Omental fat pad (tissue), 4 donors: Measurements from ENCODE around the gene GMDS. TPM values are rescaled to one million over a fixed set of nuclear protein-coding genes. Genes with fewer than 3 reads are reported as not detected.

Experiments used
- ATAC-seq: fragments of 150-250 bp; one replicate; pipeline ENCODE4 v1.9.1; 2016; ENCODE audit warnings: mild to moderate bottlenecking, moderate library complexity; ENCODE audit not compliant: low FRiP score
- DNase-seq: peaks from one replicate; pipeline ENCODE4 v3.0.0-alpha.2; 2019; ENCODE audit warnings: low spot score
- total RNA-seq, 4 donors: library from RNA; depleted of rRNA; stranded (reverse); fragments of >200 nt; gene quantifications; one replicate each; pipeline ENCODE4 v1.1.0, GENCODE V29; 2016
- TF ChIP-seq, protein P1 (sequence below), 3 donors: fragments of 450-650 bp; IDR thresholded peaks; one replicate each; pipeline ENCODE4 v1.5.1; 2016 to 2017; ENCODE audit warnings: antibody characterized with exemption in 3 of 3, mild to moderate bottlenecking in 3 of 3, moderate library complexity in 2 of 3

Gene GMDS
- total RNA-seq, 4 donors from 2014 or later: 5.6 to 20.6 (median 10.7) TPM

DNA sequence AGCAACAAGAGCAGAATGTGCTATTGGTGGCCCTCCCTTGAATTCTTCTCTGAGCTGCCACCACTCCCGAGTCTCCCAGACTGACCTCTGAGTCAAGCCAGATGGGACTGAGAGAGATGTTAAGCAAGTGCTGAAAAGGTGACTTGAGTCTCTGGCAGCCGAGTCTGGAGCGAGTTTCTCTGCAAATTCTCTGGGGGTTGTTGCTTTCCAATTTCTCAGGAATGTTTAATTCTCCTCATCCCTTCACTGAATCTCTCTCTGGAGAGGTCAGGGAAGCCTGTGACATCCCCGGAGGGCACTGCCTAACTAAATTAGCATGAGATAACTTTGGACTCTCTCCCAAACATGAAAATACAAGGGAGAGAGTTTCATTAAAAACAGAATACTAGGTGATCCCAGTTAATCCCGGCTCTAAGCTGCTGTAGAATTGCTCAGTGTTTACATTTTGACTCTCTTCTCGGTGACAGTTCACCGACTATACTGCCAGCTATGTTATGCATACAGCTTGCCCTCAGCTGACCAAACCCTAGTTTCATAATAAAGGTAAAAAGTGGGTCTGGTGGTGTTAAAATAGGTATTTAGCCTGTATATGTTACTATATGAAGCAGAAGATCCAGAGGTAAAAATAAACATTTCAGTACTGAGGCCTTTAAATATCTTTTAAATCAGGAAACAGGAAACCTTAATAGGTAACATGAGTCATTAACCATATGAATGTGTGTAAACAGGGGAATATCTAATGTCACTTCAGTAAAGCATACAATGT lies 477.7 kb downstream of the GMDS start:
- TF ChIP-seq, protein P1, sequence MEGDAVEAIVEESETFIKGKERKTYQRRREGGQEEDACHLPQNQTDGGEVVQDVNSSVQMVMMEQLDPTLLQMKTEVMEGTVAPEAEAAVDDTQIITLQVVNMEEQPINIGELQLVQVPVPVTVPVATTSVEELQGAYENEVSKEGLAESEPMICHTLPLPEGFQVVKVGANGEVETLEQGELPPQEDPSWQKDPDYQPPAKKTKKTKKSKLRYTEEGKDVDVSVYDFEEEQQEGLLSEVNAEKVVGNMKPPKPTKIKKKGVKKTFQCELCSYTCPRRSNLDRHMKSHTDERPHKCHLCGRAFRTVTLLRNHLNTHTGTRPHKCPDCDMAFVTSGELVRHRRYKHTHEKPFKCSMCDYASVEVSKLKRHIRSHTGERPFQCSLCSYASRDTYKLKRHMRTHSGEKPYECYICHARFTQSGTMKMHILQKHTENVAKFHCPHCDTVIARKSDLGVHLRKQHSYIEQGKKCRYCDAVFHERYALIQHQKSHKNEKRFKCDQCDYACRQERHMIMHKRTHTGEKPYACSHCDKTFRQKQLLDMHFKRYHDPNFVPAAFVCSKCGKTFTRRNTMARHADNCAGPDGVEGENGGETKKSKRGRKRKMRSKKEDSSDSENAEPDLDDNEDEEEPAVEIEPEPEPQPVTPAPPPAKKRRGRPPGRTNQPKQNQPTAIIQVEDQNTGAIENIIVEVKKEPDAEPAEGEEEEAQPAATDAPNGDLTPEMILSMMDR (IDR thresholded peaks at IDR 0.05): no peak
- DNase-seq (no peak), ATAC-seq (peak; percentile 69)

DNA sequence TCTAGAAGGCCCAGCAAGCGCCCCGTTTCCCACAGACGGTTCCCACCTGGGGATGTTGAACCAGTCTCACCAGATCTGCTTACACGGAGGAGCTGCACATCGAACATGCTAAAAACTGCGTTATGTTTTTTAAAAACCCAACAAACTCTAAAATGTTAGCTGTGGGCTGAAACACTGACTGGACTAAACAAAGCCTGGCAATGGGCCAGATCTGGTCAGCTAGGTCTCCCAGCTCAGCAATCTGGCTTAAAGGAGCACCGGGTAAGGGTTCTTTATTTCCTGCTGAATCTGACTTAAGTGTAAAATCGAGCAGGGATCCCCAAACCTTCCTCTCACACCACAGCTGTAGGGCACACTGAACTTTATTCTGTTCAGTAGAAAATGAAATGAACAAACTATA lies 478.8 kb downstream of the GMDS start:
- TF ChIP-seq, protein P1 (IDR thresholded peaks at IDR 0.05): no peak
- no peak for ATAC-seq
- DNase-seq: peak; percentile 35

DNA sequence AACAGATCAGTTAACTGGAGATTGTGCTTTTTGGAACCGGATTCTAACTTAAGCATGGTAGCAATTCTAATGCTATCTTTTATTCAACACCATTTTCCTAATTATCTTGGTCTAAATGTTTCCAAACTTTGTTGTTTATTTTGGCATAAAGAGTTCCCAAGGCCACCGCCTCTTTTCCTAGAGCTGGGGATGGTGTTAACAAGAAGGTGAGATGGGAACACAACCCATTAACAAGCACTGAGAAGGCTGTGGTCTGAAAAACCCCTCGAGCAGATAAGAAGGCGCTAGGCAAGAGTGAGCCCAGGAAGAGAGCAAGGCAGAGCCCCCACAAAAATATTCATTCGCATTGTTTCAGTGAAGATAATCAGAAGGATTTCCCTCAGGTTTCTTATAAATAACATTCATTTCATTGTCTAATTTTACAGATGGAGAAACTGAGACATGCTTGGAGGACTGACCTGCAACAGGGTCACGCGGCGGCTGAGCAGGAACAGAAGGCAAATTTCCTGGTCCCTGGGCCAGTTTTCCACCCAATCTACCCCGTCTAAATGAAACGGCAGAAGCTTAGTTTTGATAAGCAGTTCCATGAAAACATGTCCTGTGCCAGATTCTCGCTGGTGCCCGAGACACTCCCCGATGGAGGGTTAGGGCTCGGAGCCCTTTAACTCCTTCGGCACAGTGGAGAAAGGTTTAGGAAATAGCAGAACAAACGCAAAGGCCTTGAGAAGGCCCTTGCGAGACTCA lies 480.1 kb downstream of the GMDS start:
- TF ChIP-seq, protein P1 (IDR thresholded peaks at IDR 0.05): no peak
- DNase-seq: no peak
- no peak for ATAC-seq

DNA sequence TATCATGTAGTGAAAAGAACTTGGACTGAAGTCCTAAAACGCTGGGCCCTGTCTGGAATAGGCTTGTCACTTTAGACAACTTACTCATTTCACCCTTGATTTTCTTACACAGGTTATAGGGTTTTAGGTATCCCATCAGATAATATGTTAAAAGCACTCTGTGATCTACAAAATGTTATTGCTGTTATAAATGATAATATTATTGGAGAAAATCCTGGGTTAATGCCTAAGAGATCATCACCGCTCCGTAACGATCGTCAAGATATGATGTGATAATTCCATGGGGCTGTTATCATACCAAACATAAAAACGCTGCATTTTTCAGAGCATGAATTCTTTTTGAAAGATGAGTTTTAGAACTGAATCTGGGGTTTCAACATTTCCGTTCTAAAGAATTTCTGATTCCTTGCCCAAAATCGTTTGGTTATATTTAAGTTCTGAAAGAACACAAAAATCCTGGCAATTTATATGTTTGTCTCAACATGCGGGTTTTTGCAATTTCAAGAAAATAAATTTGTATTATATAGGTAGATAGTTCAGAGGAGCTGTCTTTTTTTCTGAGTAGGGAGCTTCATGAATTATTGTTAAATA lies 480.9 kb downstream of the GMDS start:
- TF ChIP-seq, protein P1 (IDR thresholded peaks at IDR 0.05): no peak
- DNase-seq (no peak), ATAC-seq (peak; percentile 11)

DNA sequence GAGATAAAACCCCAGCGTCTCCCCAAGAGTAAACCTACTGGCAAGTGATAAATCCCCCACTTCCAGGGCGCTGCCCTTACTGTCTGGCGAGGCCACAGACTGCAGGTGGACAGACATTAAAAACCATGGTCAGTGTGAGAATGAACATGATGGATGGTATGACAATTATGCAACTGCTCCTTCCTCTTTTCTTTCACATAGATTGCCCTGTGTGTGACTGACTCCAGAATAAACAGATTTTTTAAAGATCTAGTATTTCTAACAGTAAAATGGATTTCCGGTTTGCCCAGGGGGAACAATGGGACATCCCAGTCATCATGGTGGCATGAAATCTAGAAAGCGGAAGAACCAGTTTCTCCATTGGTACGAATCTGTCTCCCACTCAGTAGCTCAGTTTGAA lies 482.0 kb downstream of the GMDS start:
- no peak for ATAC-seq
- TF ChIP-seq, protein P1 (IDR thresholded peaks at IDR 0.05): no peak
- no peak for DNase-seq

DNA sequence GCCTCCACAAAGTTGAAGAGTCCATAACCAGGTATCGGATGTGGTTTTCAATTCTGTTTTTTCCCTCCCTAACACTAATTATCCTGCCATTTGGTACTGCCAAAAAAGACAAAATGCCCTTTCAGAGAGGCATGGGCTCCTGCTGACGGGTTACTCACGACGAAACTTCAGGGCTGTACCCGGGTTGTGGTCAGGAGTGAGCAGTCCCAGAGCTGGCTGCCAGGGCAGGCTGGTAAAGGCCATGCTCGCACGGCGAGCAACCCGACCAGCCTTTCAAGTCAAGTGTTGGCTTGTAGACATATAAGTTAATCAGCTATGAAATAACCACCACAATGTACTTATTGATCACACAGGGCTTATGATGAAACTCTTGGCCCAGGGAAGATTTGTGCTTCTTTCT lies 483.2 kb downstream of the GMDS start:
- no peak for ATAC-seq
- DNase-seq: no peak
- TF ChIP-seq, protein P1 (IDR thresholded peaks at IDR 0.05): no peak
